H1 (cell line): ENCODE data around the gene CPLANE1.

Experiments used
- BRCA1 ChIP-seq: IDR thresholded peaks from 2 replicates; pipeline ENCODE4 v1.6.1; 2012; ENCODE audit warnings: low read depth, low read length, improper control_type of control experiment
- EP300 ChIP-seq, 2 experiments: IDR thresholded peaks; 1 replicate in 1 of 2; 2 replicates in 1 of 2; pipeline ENCODE4 v1.6.1; 2011 to 2012; ENCODE audit warnings: low read depth in 2 of 2, low read length in 2 of 2, mild to moderate bottlenecking in 2 of 2, borderline replicate concordance in 1 of 2, inconsistent platforms in 1 of 2, moderate library complexity in 1 of 2
- EZH2 ChIP-seq: fragments of 200-600 bp; sonication (generic); IDR thresholded peaks from 2 replicates; pipeline ENCODE4 v1.7.1; 2012; ENCODE audit warnings: low read depth, mild to moderate bottlenecking, moderate library complexity, low read length, inconsistent platforms; ENCODE audit not compliant: severe bottlenecking
- KDM4A ChIP-seq: IDR thresholded peaks from one replicate; pipeline ENCODE4 v1.7.1; 2012; ENCODE audit warnings: low read depth, mild to moderate bottlenecking, moderate library complexity, low read length, inconsistent platforms; ENCODE audit not compliant: severe bottlenecking
- NANOG ChIP-seq: IDR thresholded peaks from 2 replicates; pipeline ENCODE4 v1.6.1; 2011; ENCODE audit warnings: low read length, low read depth, mild to moderate bottlenecking, inconsistent platforms; ENCODE audit not compliant: insufficient read depth, poor library complexity, severe bottlenecking
- POLR2A ChIP-seq, 2 experiments: IDR thresholded peaks; 1 replicate in 1 of 2; 2 replicates in 1 of 2; pipeline ENCODE4 v1.6.1; 2011; ENCODE audit warnings: low read depth in 2 of 2, low read length in 2 of 2, mild to moderate bottlenecking in 2 of 2; ENCODE audit errors: control extremely low read depth in 1 of 2
- POLR2AphosphoS5 ChIP-seq: IDR thresholded peaks from 2 replicates; pipeline ENCODE4 v1.6.1; 2011; ENCODE audit warnings: low read depth, low read length
- RAD21 ChIP-seq, 2 experiments: IDR thresholded peaks in 1 of 2; conservative IDR thresholded peaks in 1 of 2; 2 replicates each; pipeline ENCODE4 v1.6.1; 2011; ENCODE audit warnings: low read depth in 2 of 2, low read length in 2 of 2, improper control_type of control experiment in 1 of 2, inconsistent platforms in 1 of 2, mild to moderate bottlenecking in 1 of 2, moderate library complexity in 1 of 2
- RFX5 ChIP-seq: IDR thresholded peaks from 2 replicates; pipeline ENCODE4 v1.6.1; 2011; ENCODE audit warnings: low read depth, low read length, improper control_type of control experiment, borderline replicate concordance
- SP1 ChIP-seq: IDR thresholded peaks from 2 replicates; pipeline ENCODE4 v1.6.1; 2011; ENCODE audit warnings: low read depth, low read length
- TAF1 ChIP-seq: IDR thresholded peaks from 2 replicates; pipeline ENCODE4 v1.6.1; 2011; ENCODE audit warnings: mild to moderate bottlenecking, low read depth, low read length
- TF ChIP-seq, protein P1 (sequence below), 3 experiments: IDR thresholded peaks; 1 replicate in 2 of 3; 2 replicates in 1 of 3; pipeline versions ENCODE4 v1.5.1 to v1.6.1; 2011; ENCODE audit warnings: low read length in 3 of 3, mild to moderate bottlenecking in 3 of 3, inconsistent platforms in 2 of 3, low read depth in 1 of 3, moderate library complexity in 1 of 3; ENCODE audit not compliant: insufficient read depth in 1 of 3; ENCODE audit errors: control extremely low read depth in 1 of 3
- TF ChIP-seq, protein P2 (sequence below): IDR thresholded peaks from 2 replicates; pipeline ENCODE4 v1.6.1; 2012; ENCODE audit warnings: inconsistent platforms

DNA sequence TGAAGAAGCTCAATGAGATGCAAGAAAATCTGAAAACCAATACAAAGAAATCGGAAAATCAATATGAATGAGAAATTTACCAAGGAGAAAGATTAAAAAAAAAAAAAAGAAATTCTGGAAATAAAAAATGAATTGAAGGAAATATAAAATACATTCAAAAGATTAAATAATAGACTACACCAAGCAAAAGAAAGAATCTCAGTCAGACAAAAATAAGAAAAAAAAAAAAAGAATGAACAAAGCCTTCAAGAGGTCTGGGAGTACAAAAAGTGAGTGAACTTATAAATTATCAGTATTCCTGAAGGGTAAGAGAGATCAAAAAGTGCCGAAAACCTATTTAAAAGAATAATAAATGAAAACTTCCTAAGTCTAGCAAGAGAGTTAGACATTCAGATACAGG lies 14.9 kb downstream of the CPLANE1 start:
- no peak for TF ChIP-seq SP1
- TF ChIP-seq EZH2, result no peak
- no peak for TF ChIP-seq POLR2A (IDR thresholded peaks at IDR 0.05; ENCODE audit: control extremely low read depth in 1 of 2, low read depth in 2 of 2, low read length in 2 of 2)
- no peak for TF ChIP-seq KDM4A
- no peak for TF ChIP-seq RFX5
- TF ChIP-seq, protein P1, sequence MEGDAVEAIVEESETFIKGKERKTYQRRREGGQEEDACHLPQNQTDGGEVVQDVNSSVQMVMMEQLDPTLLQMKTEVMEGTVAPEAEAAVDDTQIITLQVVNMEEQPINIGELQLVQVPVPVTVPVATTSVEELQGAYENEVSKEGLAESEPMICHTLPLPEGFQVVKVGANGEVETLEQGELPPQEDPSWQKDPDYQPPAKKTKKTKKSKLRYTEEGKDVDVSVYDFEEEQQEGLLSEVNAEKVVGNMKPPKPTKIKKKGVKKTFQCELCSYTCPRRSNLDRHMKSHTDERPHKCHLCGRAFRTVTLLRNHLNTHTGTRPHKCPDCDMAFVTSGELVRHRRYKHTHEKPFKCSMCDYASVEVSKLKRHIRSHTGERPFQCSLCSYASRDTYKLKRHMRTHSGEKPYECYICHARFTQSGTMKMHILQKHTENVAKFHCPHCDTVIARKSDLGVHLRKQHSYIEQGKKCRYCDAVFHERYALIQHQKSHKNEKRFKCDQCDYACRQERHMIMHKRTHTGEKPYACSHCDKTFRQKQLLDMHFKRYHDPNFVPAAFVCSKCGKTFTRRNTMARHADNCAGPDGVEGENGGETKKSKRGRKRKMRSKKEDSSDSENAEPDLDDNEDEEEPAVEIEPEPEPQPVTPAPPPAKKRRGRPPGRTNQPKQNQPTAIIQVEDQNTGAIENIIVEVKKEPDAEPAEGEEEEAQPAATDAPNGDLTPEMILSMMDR (IDR thresholded peaks at IDR 0.05; ENCODE audit: control extremely low read depth in 1 of 3, insufficient read depth in 1 of 3, low read depth in 1 of 3, low read length in 3 of 3), result no peak
- no peak for TF ChIP-seq POLR2AphosphoS5
- no peak for TF ChIP-seq BRCA1
- no peak for TF ChIP-seq RAD21 (IDR thresholded peaks at IDR 0.05 in 1 of 2, conservative IDR thresholded peaks at IDR 0.05 in 1 of 2; ENCODE audit: low read depth in 2 of 2, low read length in 2 of 2)
- TF ChIP-seq NANOG, result no peak
- TF ChIP-seq, protein P2, sequence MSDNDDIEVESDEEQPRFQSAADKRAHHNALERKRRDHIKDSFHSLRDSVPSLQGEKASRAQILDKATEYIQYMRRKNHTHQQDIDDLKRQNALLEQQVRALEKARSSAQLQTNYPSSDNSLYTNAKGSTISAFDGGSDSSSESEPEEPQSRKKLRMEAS, result no peak
- TF ChIP-seq EP300 (IDR thresholded peaks at IDR 0.05; ENCODE audit: borderline replicate concordance in 1 of 2, low read depth in 2 of 2, low read length in 2 of 2), result no peak
- TF ChIP-seq TAF1, result no peak
